AG08396 (cell line): Measurements from ENCODE around the gene USP1.
A peak's percentile ranks its signal among the peaks of the same experiment; 100 is the strongest.

Source experiments
- DNase-seq: peaks from one replicate; pipeline ENCODE4 v3.0.0; 2012; ENCODE audit warnings: low spot score, mixed read lengths

The USP1 gene

GRCh38 chr1:62436466-62437272 lies at the start of gene USP1:
Gene USP1, plus strand, starts transcription at chr1:62437049. Its CDS starts 2,819 bp downstream, at chr1:62439868.
- peak; percentile 96 for DNase-seq

GRCh38 chr1:62389531-62389930 lies 47.3 kb upstream of the USP1 start:
- no peak for DNase-seq

- DNase-seq = no peak
These were observed 46.8 kb upstream of the USP1 start for GRCh38 chr1:62390071-62390470.

- DNase-seq = no peak
These were observed 45.4 kb upstream of the USP1 start for GRCh38 chr1:62391369-62391971.

- no peak for DNase-seq
These were observed 43.9 kb upstream of the USP1 start for GRCh38 chr1:62392951-62393350.

GRCh38 chr1:62394646-62395045 lies 42.2 kb upstream of the USP1 start:
- no peak for DNase-seq

- DNase-seq = no peak
These were observed 41.6 kb upstream of the USP1 start for GRCh38 chr1:62395291-62395690.

- no peak for DNase-seq
These were observed 40.0 kb upstream of the USP1 start for GRCh38 chr1:62396871-62397270.

GRCh38 chr1:62397301-62397700 lies 39.5 kb upstream of the USP1 start:
- DNase-seq = no peak

- peak; percentile 25 for DNase-seq
These were observed 38.5 kb upstream of the USP1 start for GRCh38 chr1:62398377-62398776.

GRCh38 chr1:62401034-62401760 lies 35.7 kb upstream of the USP1 start:
- DNase-seq = no peak

- no peak for DNase-seq
These were observed 31.6 kb upstream of the USP1 start for GRCh38 chr1:62405247-62405646.

- DNase-seq = no peak
These were observed 30.3 kb upstream of the USP1 start for GRCh38 chr1:62406576-62406975.

GRCh38 chr1:62407398-62408009 lies 29.3 kb upstream of the USP1 start:
- DNase-seq = peak; percentile 41

- no peak for DNase-seq
These were observed 21.2 kb upstream of the USP1 start for GRCh38 chr1:62415687-62416086.

- no peak for DNase-seq
These were observed 19.4 kb upstream of the USP1 start for GRCh38 chr1:62417351-62417999.

- no peak for DNase-seq
These were observed 16.6 kb upstream of the USP1 start for GRCh38 chr1:62420214-62420613.

GRCh38 chr1:62423580-62424242 lies 13.1 kb upstream of the USP1 start:
- no peak for DNase-seq

- no peak for DNase-seq
These were observed 12.4 kb upstream of the USP1 start for GRCh38 chr1:62424411-62424810.

- DNase-seq = no peak
These were observed 11.8 kb upstream of the USP1 start for GRCh38 chr1:62425041-62425440.

GRCh38 chr1:62426237-62426636 lies 10.6 kb upstream of the USP1 start:
- DNase-seq = no peak

GRCh38 chr1:62426794-62427193 lies 10.1 kb upstream of the USP1 start:
- DNase-seq = no peak
